ENCODE measurements around the gene ASMTL. TPM values are rescaled to one million over a fixed set of nuclear protein-coding genes. Genes with fewer than 3 reads are reported as not detected.
"Not testable (repeated sequence)": the region's sequence is repeated elsewhere in the genome, so short reads cannot be mapped to it uniquely, and the experiment has no call there.

The ASMTL gene
- polyA plus RNA-seq, 4 donors = 24.8 to 46.4 (median 40.4) TPM

GRCh38 chrX:1391707-1392375, 60.9 kb downstream of the ASMTL start, which contains the start of gene SLC25A6:
Gene SLC25A6, minus strand, starts transcription at chrX:1392113. Its CDS starts 104 bp downstream, at chrX:1392009.
- DNase-seq (ENCODE audit: low read depth in 4 of 4, low spot score in 3 of 4) = peak; percentile 87 to 94 (median 92)

DNA sequence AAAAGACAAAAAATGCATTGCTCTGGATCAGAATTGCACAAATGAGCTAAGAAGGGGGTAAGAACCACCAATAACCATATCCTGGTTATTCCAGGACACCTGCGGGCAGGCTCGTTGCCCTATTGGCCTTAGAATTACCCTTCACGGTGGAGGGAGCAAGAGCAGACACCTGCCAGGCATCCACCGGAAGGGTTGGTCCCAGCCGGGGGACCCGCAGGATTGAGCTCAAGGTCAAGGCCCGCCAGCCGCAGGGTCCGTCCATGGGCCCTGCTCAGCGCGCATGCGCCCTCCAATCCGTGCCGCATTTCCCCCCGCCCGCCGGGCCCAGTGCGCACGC, 61.4 kb downstream of the ASMTL start:
- peak; percentile 75 to 79 (median 78) for DNase-seq (ENCODE audit: low read depth in 4 of 4, low spot score in 3 of 4)

- no peak for DNase-seq (ENCODE audit: low read depth in 4 of 4, low spot score in 3 of 4)
Measured at GRCh38 chrX:1390621-1391369, 61.9 kb downstream of the ASMTL start.

DNA sequence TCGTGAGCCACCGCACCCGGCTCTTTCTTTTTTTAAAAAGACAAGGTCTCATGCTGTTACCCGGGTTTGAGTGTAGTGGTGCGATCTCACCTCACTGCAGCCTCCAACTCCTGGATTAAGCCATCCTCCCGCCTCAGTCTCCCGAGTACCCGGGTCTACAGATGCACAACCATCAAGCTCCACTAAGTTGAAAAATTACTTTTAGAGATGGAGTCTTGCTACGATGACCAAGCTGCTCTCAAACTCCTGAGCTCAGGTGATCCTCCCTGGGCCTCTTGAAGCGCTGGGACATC, 62.8 kb downstream of the ASMTL start:
- DNase-seq (ENCODE audit: low read depth in 4 of 4, low spot score in 3 of 4) = no peak

DNA sequence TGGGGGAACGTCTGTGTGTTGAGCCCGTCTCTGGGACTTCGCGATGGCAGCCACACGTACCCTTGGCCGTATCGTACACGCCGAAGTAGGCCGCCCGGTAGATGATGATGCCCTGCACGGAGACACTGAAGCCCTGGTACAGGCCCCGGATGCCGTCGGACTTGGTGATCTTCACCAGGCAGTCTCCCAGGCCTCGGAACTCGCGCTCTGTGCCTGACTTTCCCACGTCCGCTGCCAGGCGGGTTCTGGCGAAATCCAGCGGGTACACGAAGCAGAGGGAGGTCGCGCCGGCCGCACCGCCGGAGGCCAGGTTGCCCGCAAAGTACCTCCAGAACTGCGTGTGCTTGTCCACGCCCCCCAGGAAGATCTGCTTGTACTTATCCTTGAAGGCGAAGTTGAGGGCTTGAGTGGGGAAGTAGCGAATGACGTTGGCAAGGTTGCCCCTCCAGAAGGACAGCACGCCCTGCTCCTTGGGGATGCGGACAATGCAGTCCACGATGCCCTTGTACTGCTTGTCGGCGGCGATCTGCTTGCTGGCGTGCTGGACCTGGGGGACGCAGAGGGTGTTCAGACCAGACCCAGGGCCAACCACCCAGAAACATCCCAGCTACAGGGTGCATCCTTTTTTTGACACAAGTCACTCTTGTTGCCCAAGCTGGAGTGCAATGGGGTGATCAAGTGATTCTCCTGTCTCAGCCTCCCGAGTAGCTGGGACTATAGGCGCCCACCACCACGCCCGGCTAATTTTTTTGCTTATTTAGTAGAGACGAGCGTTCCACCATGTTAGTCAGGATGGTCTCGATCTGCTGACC, 63.3 kb downstream of the ASMTL start:
- no peak for DNase-seq (ENCODE audit: low read depth in 4 of 4, low spot score in 3 of 4)

GRCh38 chrX:1388651-1389050, 64.1 kb downstream of the ASMTL start:
- DNase-seq (ENCODE audit: low read depth in 4 of 4, low spot score in 3 of 4) = no peak

DNA sequence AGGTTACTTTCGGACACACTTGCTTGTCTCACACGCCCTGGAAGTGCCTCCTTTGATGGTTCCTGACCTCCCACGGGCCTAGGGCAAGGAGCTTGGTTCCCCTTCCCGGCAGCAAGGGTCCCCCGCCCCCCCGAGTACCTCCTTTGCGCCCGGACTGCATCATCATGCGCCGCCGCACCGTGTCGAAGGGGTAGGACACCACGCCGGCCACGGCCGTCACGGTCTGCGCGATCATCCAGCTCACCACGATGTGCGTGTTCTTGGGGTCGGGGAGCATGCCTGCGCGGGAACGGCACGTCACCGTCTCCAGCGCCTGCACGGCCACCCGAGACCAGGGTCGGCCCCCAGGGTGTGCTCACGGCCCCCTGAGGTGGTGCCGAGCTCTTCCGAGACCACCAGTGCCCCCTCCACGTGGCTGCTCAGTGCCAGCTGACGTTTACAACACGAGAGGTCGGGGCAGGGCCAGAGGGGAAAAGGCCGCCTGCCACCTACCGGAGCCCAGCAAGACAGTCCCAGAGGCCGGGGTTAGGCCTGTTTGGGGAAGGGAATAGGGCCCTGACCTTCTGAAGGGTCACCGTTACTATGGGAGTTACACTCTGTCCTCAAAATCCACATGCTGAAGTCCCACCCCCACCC, 65.5 kb downstream of the ASMTL start:
- DNase-seq (ENCODE audit: low read depth in 4 of 4, low spot score in 3 of 4) = no peak

DNA sequence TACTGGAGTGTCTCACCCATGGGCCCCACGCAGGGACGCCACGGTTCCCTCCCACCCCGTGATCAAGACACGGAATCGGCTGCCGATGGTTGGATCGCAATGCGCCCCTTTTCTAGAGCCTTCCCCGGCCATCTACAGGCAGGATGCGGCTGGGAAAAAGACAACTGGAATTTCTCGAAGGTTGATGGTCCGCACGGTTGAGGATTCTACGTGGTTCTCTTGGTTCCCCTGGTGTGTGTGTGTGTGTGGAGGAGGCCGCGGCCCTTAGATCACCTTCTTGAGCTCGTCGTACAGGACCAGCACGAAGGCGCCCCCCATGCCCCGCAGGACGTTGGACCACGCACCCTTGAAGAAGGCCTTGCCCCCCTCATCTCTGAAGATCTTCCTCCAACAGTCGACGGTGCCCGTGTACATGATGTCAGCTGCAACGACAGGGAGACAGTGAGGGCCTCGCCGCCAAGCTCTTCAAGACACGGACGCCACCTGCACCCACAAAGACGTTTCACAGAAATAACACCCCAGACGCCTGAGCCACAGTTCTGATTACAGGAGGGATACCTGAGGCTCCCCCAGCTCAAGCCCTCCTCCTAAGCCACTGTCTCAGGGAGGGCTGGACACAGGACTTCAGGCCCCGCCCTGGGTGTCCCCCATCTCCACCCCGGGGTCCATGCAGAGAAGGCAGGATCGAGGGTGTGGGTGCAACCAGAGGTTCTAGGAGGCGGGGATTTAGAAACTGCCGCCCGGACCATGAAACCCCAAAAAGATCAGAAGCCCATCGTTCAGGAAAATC, 66.2 kb downstream of the ASMTL start:
- DNase-seq (ENCODE audit: low read depth in 4 of 4, low spot score in 3 of 4) = no peak

GRCh38 chrX:1385253-1386223, 67.2 kb downstream of the ASMTL start:
- DNase-seq (ENCODE audit: low read depth in 4 of 4, low spot score in 3 of 4) = no peak

DNA sequence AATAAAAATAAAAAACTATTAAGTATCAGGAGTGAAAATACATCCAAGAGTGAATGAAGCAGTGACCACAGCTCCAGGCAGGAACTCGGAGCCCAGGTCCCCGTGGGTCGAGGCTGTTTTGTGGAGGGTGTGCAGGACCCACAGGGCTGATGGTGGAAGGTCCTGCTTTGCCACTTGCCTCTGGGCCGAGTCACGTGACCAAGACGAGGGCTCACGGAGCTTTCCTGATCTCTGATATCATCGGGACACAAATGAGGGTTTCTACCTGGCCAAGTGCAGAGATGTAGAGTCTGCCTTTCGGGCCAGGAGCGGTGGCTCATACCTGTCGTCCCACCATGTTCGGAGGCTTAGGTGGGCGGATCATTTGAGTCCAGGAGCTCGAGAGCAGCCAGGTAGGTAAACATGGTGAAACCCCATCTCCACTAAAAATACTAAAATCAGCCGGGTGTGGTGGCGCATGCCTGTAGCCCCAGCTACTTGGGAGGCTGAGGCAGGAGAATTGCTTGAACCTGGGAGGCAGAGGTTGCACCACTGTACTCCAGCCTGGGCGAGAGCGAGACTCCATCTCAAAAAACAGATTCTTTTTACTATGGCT, 68.0 kb downstream of the ASMTL start:
- no peak for DNase-seq (ENCODE audit: low read depth in 4 of 4, low spot score in 3 of 4)

GRCh38 chrX:1380672-1381233, 72.0 kb downstream of the ASMTL start:
- DNase-seq (ENCODE audit: low read depth in 4 of 4, low spot score in 3 of 4) = no peak

GRCh38 chrX:1378306-1378759, 74.4 kb downstream of the ASMTL start:
- no peak for DNase-seq (ENCODE audit: low read depth in 4 of 4, low spot score in 3 of 4)

GRCh38 chrX:1368385-1368698, 84.4 kb downstream of the ASMTL start:
- DNase-seq (ENCODE audit: low read depth in 4 of 4, low spot score in 3 of 4) = no peak

GRCh38 chrX:1366363-1366762, 86.3 kb downstream of the ASMTL start:
- not testable (repeated sequence) for DNase-seq (ENCODE audit: low read depth in 4 of 4, low spot score in 3 of 4)

GRCh38 chrX:1361910-1362309, 90.8 kb downstream of the ASMTL start:
- no peak for DNase-seq (ENCODE audit: low read depth in 4 of 4, low spot score in 3 of 4)

GRCh38 chrX:1361275-1361674, 91.4 kb downstream of the ASMTL start:
- no peak for DNase-seq (ENCODE audit: low read depth in 4 of 4, low spot score in 3 of 4)

DNA sequence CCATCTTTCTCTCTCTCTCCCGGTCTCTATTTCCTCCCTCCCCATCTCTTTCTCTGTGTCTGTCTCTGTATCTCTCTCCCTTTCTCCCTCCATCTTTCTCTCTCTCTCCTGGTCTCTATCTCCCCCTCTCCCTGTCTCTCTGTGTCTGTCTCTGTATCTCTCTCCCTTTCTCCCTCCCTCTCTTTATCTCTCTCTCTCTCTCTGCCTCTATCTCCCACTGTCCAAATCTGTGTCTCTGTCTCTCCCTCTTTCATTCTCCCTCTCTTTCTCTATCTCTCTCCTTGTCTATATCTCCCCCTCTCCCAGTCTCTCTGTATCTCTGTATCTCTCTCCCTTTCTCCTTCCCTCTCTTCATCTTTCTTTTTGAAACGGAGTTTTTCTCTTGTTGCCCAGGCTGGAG, 92.5 kb downstream of the ASMTL start:
- no peak for DNase-seq (ENCODE audit: low read depth in 4 of 4, low spot score in 3 of 4)

- no peak for DNase-seq (ENCODE audit: low read depth in 4 of 4, low spot score in 3 of 4)
Measured at GRCh38 chrX:1359477-1359873, 93.2 kb downstream of the ASMTL start.
